CD4-positive, alpha-beta T cell treated with Interleukin-17A for 4 hours (primary cell): Measurements from ENCODE around the gene GASK1B.

ENCODE experiments used
- DNase-seq: peaks from one replicate; pipeline ENCODE4 v3.0.0-alpha.2; 2020; ENCODE audit warnings: mixed read lengths

Gene GASK1B

GRCh38 chr4:158182736-158183135, 9.9 kb upstream of the GASK1B start:
- no peak for DNase-seq

GRCh38 chr4:158181906-158182305, 9.1 kb upstream of the GASK1B start:
- DNase-seq, result no peak

- DNase-seq, result no peak
Observed at GRCh38 chr4:158179465-158179864, 6.6 kb upstream of the GASK1B start.

- DNase-seq, result no peak
Observed at GRCh38 chr4:158176776-158177175, 4.0 kb upstream of the GASK1B start.

GRCh38 chr4:158176108-158176507, 3.3 kb upstream of the GASK1B start:
- DNase-seq, result no peak

- DNase-seq, result peak; percentile 4
Observed at GRCh38 chr4:158170691-158171561, 1.9 kb downstream of the GASK1B start.

GRCh38 chr4:158169931-158170690, 2.7 kb downstream of the GASK1B start:
- no peak for DNase-seq

- DNase-seq, result no peak
Observed at GRCh38 chr4:158169506-158169905, 3.3 kb downstream of the GASK1B start.

GRCh38 chr4:158168606-158169005, 4.2 kb downstream of the GASK1B start:
- no peak for DNase-seq

GRCh38 chr4:158166701-158167100, 6.1 kb downstream of the GASK1B start:
- no peak for DNase-seq

- DNase-seq, result no peak
Observed at GRCh38 chr4:158164768-158165213, 8.0 kb downstream of the GASK1B start.

GRCh38 chr4:158163941-158164767, 8.7 kb downstream of the GASK1B start:
- DNase-seq, result no peak

- DNase-seq, result no peak
Observed at GRCh38 chr4:158162631-158163030, 10.2 kb downstream of the GASK1B start.

GRCh38 chr4:158161551-158162354, 11.1 kb downstream of the GASK1B start:
- no peak for DNase-seq

- no peak for DNase-seq
Observed at GRCh38 chr4:158159718-158160094, 13.1 kb downstream of the GASK1B start.

GRCh38 chr4:158159054-158159717, 13.6 kb downstream of the GASK1B start:
- DNase-seq, result no peak

GRCh38 chr4:158157412-158157811, 15.4 kb downstream of the GASK1B start:
- DNase-seq, result no peak

- no peak for DNase-seq
Observed at GRCh38 chr4:158155656-158156356, 17.0 kb downstream of the GASK1B start.

GRCh38 chr4:158147151-158147550, 25.7 kb downstream of the GASK1B start:
- DNase-seq, result no peak

- no peak for DNase-seq
Observed at GRCh38 chr4:158146736-158147135, 26.1 kb downstream of the GASK1B start.

- DNase-seq, result no peak
Observed at GRCh38 chr4:158139086-158139485, 33.7 kb downstream of the GASK1B start.
